Measurements from ENCODE around the gene NUDT15. TPM values are rescaled to one million over a fixed set of nuclear protein-coding genes. Genes with fewer than 3 reads are reported as not detected.
"Not testable (repeated sequence)": the region's sequence is repeated elsewhere in the genome, so short reads cannot be mapped to it uniquely, and the experiment has no call there.

The NUDT15 gene
- polyA plus RNA-seq, 3 donors: 5.1 to 13.3 (median 12.6) TPM

DNA sequence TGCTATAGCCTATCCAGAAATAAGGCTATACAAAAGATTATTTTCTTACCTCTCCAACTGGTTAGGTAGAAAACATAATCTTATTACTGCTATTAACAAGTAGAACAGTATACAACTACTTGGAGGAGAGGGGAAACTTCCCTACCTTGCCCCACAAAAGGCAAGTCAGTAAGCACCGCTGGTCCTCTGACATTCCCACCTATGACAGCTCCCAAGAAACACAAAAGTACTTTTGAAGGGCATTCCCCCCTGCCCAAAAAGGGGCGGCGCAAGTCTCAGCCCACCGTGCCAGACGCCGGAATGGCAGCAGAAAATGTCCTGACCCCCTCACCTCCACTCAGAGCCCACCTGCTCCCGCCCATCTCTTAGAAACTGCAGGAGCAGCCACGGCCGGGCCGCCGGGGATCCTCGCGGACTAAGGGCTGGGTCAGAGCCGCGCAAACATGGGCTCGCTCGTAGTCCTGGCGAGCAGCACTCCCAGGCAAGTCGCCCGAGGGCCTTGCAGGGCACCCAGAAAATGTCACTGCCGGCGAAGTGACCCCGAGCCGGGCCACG is 36.9 kb upstream of the NUDT15 start:
- intact Hi-C loops (cut with micrococcal nuclease): loop anchor here in 1 of 2 donors (10.0 kb wide), 1 partner anchor 1444 kb away; the partner anchor contains the start of genes CAB39L and SETDB2
- Mint-ChIP-seq H3K36me3 (peaks cover 9 to 11% of the 10 kb centered on the region in 2 donors), H3K4me1 (peaks cover 40% of the 10 kb centered on the region), H3K27ac (peak overlapping the region; percentile 64 to 93 (median 84)), H3K9me3 (peaks cover 0 to 2% (median 0%) of the 10 kb centered on the region in 7 donors), H3K4me3 (peak overlapping the region; percentile 95 to 98), H3K27me3 (ENCODE audit: low read depth in 3 of 3) (no peaks in the 10 kb centered on the region)
- H4K20me1 ChIP-seq (ENCODE audit: insufficient read depth, low read length): peaks cover 10% of the 10 kb centered on the region
- H2AFZ ChIP-seq (ENCODE audit: insufficient read depth, low read depth, low read length, poor library complexity, severe bottlenecking): peak overlapping the region; percentile 97
- peak overlapping the region; percentile 92 for H3K4me2 ChIP-seq (replicated peaks; ENCODE audit: extremely low read depth, low read length, poor library complexity, severe bottlenecking)
- peak overlapping the region; percentile 54 to 92 for H3K27ac ChIP-seq (ENCODE audit: low read depth in 1 of 2, low read length in 2 of 2)
- peaks cover 25 to 26% of the 10 kb centered on the region in 2 donors for H3K4me1 ChIP-seq (ENCODE audit: control insufficient read depth in 1 of 2, insufficient read depth in 2 of 2, low read length in 2 of 2)
- DNase-seq: no peak
- H3K79me2 ChIP-seq (ENCODE audit: insufficient read depth, low read length): peaks cover 49% of the 10 kb centered on the region
- H3K9me3 ChIP-seq (replicated peaks in 1 of 2; ENCODE audit: control insufficient read depth in 1 of 2, insufficient read depth in 1 of 2, low read length in 2 of 2): no peaks in the 10 kb centered on the region
- H3K36me3 ChIP-seq (replicated peaks in 1 of 2; ENCODE audit: control insufficient read depth in 1 of 2, insufficient read depth in 2 of 2, low read length in 2 of 2): peaks cover 4 to 18% of the 10 kb centered on the region in 2 donors
- WGBS (ENCODE audit: insufficient coverage): 0% methylated on average over 25 of the region's 25 CpGs
- TF ChIP-seq CTCF (IDR thresholded peaks at IDR 0.05): no peak
- peak overlapping the region; percentile 93 for H3K9ac ChIP-seq (ENCODE audit: insufficient read depth, low read length, poor library complexity, severe bottlenecking)
- peak overlapping the region; percentile 93 to 100 (median 95) for H3K4me3 ChIP-seq (replicated peaks in 1 of 3; ENCODE audit: low read depth in 2 of 3, low read length in 3 of 3)
- H3K27me3 ChIP-seq (ENCODE audit: control insufficient read depth in 2 of 2, insufficient read depth in 2 of 2, low read length in 2 of 2): no peaks in the 10 kb centered on the region

GRCh38 chr13:48001114-48001881 is 36.2 kb upstream of the NUDT15 start, which contains the start of gene SUCLA2:
TSS of gene SUCLA2 (minus strand) at chr13:48001273. CDS start at chr13:48001269, 4 bp downstream.
- Mint-ChIP-seq H3K4me3 (peak within 1 kb of the TSS; percentile 95 to 98), H3K27me3 (ENCODE audit: low read depth in 3 of 3) (no peaks in the 10 kb centered on the region), H3K9me3 (peaks cover 0 to 2% (median 0%) of the 10 kb centered on the region in 7 donors), H3K4me1 (peaks cover 40% of the 10 kb centered on the region), H3K27ac (peak within 1 kb of the TSS; percentile 64 to 93 (median 84)), H3K36me3 (peaks cover 4 to 10% of the 10 kb centered on the region in 2 donors)
- Histone ChIP-seq H3K4me3 (replicated peaks in 1 of 3; ENCODE audit: low read depth in 2 of 3, low read length in 3 of 3) (peak within 1 kb of the TSS; percentile 93 to 100 (median 95)), H3K9ac (ENCODE audit: insufficient read depth, low read length, poor library complexity, severe bottlenecking) (peak within 1 kb of the TSS; percentile 93), H2AFZ (ENCODE audit: insufficient read depth, low read depth, low read length, poor library complexity, severe bottlenecking) (peak within 1 kb of the TSS; percentile 97), H3K9me3 (replicated peaks in 1 of 2; ENCODE audit: control insufficient read depth in 1 of 2, insufficient read depth in 1 of 2, low read length in 2 of 2) (no peaks in the 10 kb centered on the region), H3K79me2 (ENCODE audit: insufficient read depth, low read length) (peaks cover 46% of the 10 kb centered on the region), H3K36me3 (replicated peaks in 1 of 2; ENCODE audit: control insufficient read depth in 1 of 2, insufficient read depth in 2 of 2, low read length in 2 of 2) (peaks cover 2 to 12% of the 10 kb centered on the region in 2 donors), H3K4me2 (replicated peaks; ENCODE audit: extremely low read depth, low read length, poor library complexity, severe bottlenecking) (peak within 1 kb of the TSS; percentile 92), H3K27ac (ENCODE audit: low read depth in 1 of 2, low read length in 2 of 2) (peak within 1 kb of the TSS; percentile 54 to 92), H3K27me3 (ENCODE audit: control insufficient read depth in 2 of 2, insufficient read depth in 2 of 2, low read length in 2 of 2) (no peaks in the 10 kb centered on the region), H3K4me1 (ENCODE audit: control insufficient read depth in 1 of 2, insufficient read depth in 2 of 2, low read length in 2 of 2) (peaks cover 25 to 26% of the 10 kb centered on the region in 2 donors), H4K20me1 (ENCODE audit: insufficient read depth, low read length) (peaks cover 10% of the 10 kb centered on the region)
- TF ChIP-seq CTCF (IDR thresholded peaks at IDR 0.05): no peak
- 12% methylated on average over 50 of the region's 52 CpGs for WGBS (ENCODE audit: insufficient coverage)
- intact Hi-C loops (cut with micrococcal nuclease): loop anchor here in 1 of 2 donors (10.0 kb wide), 1 partner anchor 1444 kb away; the partner anchor contains the start of genes CAB39L and SETDB2
- peak; percentile 83 to 88 (median 84) for DNase-seq

GRCh38 chr13:48001999-48002398 is 35.5 kb upstream of the NUDT15 start:
- DNase-seq; H3K9me3 Mint-ChIP-seq; H3K4me3 ChIP-seq (replicated peaks in 1 of 3; ENCODE audit: low read depth in 2 of 3, low read length in 3 of 3); H3K27ac Mint-ChIP-seq; H3K4me2 ChIP-seq (replicated peaks; ENCODE audit: extremely low read depth, low read length, poor library complexity, severe bottlenecking); H3K9ac ChIP-seq (ENCODE audit: insufficient read depth, low read length, poor library complexity, severe bottlenecking); H3K27me3 Mint-ChIP-seq (ENCODE audit: low read depth in 3 of 3); H3K36me3 Mint-ChIP-seq; H3K27ac ChIP-seq (ENCODE audit: low read depth in 1 of 2, low read length in 2 of 2); H3K9me3 ChIP-seq (replicated peaks in 1 of 2; ENCODE audit: control insufficient read depth in 1 of 2, insufficient read depth in 1 of 2, low read length in 2 of 2); H3K27me3 ChIP-seq (ENCODE audit: control insufficient read depth in 2 of 2, insufficient read depth in 2 of 2, low read length in 2 of 2); H4K20me1 ChIP-seq (ENCODE audit: insufficient read depth, low read length): not testable (repeated sequence)
- peaks cover 25 to 26% of the 10 kb centered on the region in 2 donors for H3K4me1 ChIP-seq (ENCODE audit: control insufficient read depth in 1 of 2, insufficient read depth in 2 of 2, low read length in 2 of 2)
- WGBS (ENCODE audit: insufficient coverage): 100% methylated on average over 2 of the region's 5 CpGs
- Mint-ChIP-seq H3K4me1 (peaks cover 40% of the 10 kb centered on the region), H3K4me3 (peak overlapping the region in 1 of 2 donors; percentile 95)
- intact Hi-C loops (cut with micrococcal nuclease): loop anchor here in 1 of 2 donors (10.0 kb wide), 1 partner anchor 1443 kb away; the partner anchor contains the start of genes CAB39L and SETDB2
- peak overlapping the region; percentile 97 for H2AFZ ChIP-seq (ENCODE audit: insufficient read depth, low read depth, low read length, poor library complexity, severe bottlenecking)
- H3K36me3 ChIP-seq (replicated peaks in 1 of 2; ENCODE audit: control insufficient read depth in 1 of 2, insufficient read depth in 2 of 2, low read length in 2 of 2): peaks cover 0 to 10% of the 10 kb centered on the region in 2 donors
- peaks cover 41% of the 10 kb centered on the region for H3K79me2 ChIP-seq (ENCODE audit: insufficient read depth, low read length)
